ENCODE measurements around the gene ZNF76.

- TF ChIP-seq, protein P1, sequence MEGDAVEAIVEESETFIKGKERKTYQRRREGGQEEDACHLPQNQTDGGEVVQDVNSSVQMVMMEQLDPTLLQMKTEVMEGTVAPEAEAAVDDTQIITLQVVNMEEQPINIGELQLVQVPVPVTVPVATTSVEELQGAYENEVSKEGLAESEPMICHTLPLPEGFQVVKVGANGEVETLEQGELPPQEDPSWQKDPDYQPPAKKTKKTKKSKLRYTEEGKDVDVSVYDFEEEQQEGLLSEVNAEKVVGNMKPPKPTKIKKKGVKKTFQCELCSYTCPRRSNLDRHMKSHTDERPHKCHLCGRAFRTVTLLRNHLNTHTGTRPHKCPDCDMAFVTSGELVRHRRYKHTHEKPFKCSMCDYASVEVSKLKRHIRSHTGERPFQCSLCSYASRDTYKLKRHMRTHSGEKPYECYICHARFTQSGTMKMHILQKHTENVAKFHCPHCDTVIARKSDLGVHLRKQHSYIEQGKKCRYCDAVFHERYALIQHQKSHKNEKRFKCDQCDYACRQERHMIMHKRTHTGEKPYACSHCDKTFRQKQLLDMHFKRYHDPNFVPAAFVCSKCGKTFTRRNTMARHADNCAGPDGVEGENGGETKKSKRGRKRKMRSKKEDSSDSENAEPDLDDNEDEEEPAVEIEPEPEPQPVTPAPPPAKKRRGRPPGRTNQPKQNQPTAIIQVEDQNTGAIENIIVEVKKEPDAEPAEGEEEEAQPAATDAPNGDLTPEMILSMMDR (IDR thresholded peaks at IDR 0.05): no peak
- TF ChIP-seq CBX2 (IDR thresholded peaks at IDR 0.05; ENCODE audit: borderline replicate concordance, low read depth) (no peak), MYC (IDR thresholded peaks at IDR 0.05; ENCODE audit: borderline replicate concordance, low read length) (no peak), ZSCAN20 (CRISPR knock-in tag; IDR thresholded peaks at IDR 0.05) (no peak), USF2 (IDR thresholded peaks at IDR 0.05) (no peak), HOXA7 (CRISPR knock-in tag; IDR thresholded peaks at IDR 0.05) (no peak)
- TF ChIP-seq, protein P2, sequence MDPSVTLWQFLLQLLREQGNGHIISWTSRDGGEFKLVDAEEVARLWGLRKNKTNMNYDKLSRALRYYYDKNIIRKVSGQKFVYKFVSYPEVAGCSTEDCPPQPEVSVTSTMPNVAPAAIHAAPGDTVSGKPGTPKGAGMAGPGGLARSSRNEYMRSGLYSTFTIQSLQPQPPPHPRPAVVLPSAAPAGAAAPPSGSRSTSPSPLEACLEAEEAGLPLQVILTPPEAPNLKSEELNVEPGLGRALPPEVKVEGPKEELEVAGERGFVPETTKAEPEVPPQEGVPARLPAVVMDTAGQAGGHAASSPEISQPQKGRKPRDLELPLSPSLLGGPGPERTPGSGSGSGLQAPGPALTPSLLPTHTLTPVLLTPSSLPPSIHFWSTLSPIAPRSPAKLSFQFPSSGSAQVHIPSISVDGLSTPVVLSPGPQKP (IDR thresholded peaks at IDR 0.05; ENCODE audit: low read depth, low read length): no peak
Observed at GRCh38 chr6:35311390-35312075, 52.0 kb downstream of the ZNF76 start.

Measured in A549 (cell line).